K562 (cell line): ENCODE data around the gene PLEKHA1. TPM values are rescaled to one million over a fixed set of nuclear protein-coding genes. Genes with fewer than 3 reads are reported as not detected.

ENCODE experiments used
- ATAC-seq: fragments of 200-7000 bp; cut with Tn5 transposase; 3 replicates; pipeline ENCODE4 v1.9.1; 2020; ENCODE audit warnings: moderate library complexity
- BruUV-seq: library from RNA; stranded (reverse); fragments of 400-500 nt; replicated peaks from 2 replicates; lab custom pipeline; 2021; lab: Mats Ljungman, UMichigan
- CTCF ChIA-PET: fragments of 300-600 bp; formaldehyde crosslinking; extraction: SDS; loops from one replicate; lab custom pipeline; 2021; ENCODE audit warnings: low intra/inter-chr PET ratio; lab: Yijun Ruan, JAX
- POLR2A ChIA-PET: fragments of 300-600, 350-650 bp; sonication (Branson Sonifier 250); formaldehyde crosslinking; extraction: SDS; loops from one replicate; lab custom pipeline; 2021; ENCODE audit warnings: antibody characterized with exemption, inconsistent platforms; lab: Yijun Ruan, JAX
- DNase-seq, 4 experiments: peaks; one replicate each; pipeline versions ENCODE4 v3.0.0 to v3.0.0-alpha.2; 2011 to 2018; ENCODE audit warnings: low spot score in 3 of 4, mixed read lengths in 3 of 4; ENCODE audit errors: extremely low read depth in 1 of 4
- FAIRE-seq: peaks from 2 replicates; lab custom pipeline; 2011; peaks lifted over from hg19 to GRCh38; lab: Jason Lieb, UNC
- H2AFZ ChIP-seq: 2 replicates; pipeline ENCODE4 v1.6.0; 2011; ENCODE audit warnings: low read depth, low read length, control low read depth, inconsistent platforms
- H3K27ac ChIP-seq: fragments of 200-600 bp; 3 replicates; pipeline ENCODE4 v1.8.0; 2011; ENCODE audit warnings: low read depth, mild to moderate bottlenecking, control low read depth, inconsistent platforms, low read length, moderate library complexity, mixed read lengths; ENCODE audit errors: extremely low read depth
- H3K27me3 ChIP-seq, 2 experiments: fragments of 300-600 bp in 1 of 2; 2 replicates in 1 of 2; 3 replicates in 1 of 2; pipeline versions ENCODE4 v1.6.0 to v1.8.0; 2011; ENCODE audit warnings: inconsistent platforms in 2 of 2, low read length in 2 of 2, mild to moderate bottlenecking in 1 of 2, mixed read lengths in 1 of 2, moderate library complexity in 1 of 2; ENCODE audit not compliant: control insufficient read depth in 2 of 2, insufficient read depth in 2 of 2
- H3K36me3 ChIP-seq: fragments of 300-600 bp; 3 replicates; pipeline ENCODE4 v1.8.0; 2011; ENCODE audit warnings: mild to moderate bottlenecking, low read length, inconsistent platforms; ENCODE audit not compliant: control insufficient read depth, insufficient read depth
- H3K4me1 ChIP-seq, 2 experiments: fragments of 200-600 bp in 1 of 2; replicated peaks in 1 of 2; 2 replicates in 1 of 2; 3 replicates in 1 of 2; pipeline versions ENCODE4 v1.5.1 to v1.8.0; 2011; ENCODE audit warnings: inconsistent platforms in 2 of 2, low read length in 2 of 2, mild to moderate bottlenecking in 1 of 2, mixed read lengths in 1 of 2, moderate library complexity in 1 of 2; ENCODE audit not compliant: control insufficient read depth in 2 of 2, insufficient read depth in 2 of 2
- H3K4me2 ChIP-seq: 2 replicates; pipeline ENCODE4 v1.6.1; 2011; ENCODE audit warnings: low read length, control low read depth, inconsistent platforms, mixed read lengths; ENCODE audit not compliant: insufficient read depth
- H3K4me3 ChIP-seq: fragments of 200-600 bp; sonication (generic), shearing (Covaris generic); 2 replicates; pipeline ENCODE4 v1.5.1; 2016; ENCODE audit warnings: control low read depth, inconsistent platforms
- H3K79me2 ChIP-seq: fragments of 200-600 bp; 3 replicates; pipeline ENCODE4 v1.8.0; 2011; ENCODE audit warnings: low read length, inconsistent platforms; ENCODE audit not compliant: control insufficient read depth, insufficient read depth
- H3K9ac ChIP-seq, 2 experiments: 2 replicates each; pipeline versions ENCODE4 v1.6.0 to v1.6.1; 2011; ENCODE audit warnings: low read depth in 2 of 2, low read length in 2 of 2, control low read depth in 1 of 2, inconsistent platforms in 1 of 2, mild to moderate bottlenecking in 1 of 2, mixed read lengths in 1 of 2; ENCODE audit not compliant: insufficient read depth in 1 of 2
- H3K9me1 ChIP-seq: one replicate; pipeline ENCODE4 v1.6.0; 2011; ENCODE audit warnings: inconsistent platforms, mild to moderate bottlenecking, low read length, moderate library complexity; ENCODE audit not compliant: control insufficient read depth, insufficient read depth
- H3K9me3 ChIP-seq: replicated peaks from 2 replicates; pipeline ENCODE4 v1.5.1; 2011; ENCODE audit warnings: low read depth, low read length, inconsistent platforms; ENCODE audit not compliant: control insufficient read depth, insufficient read depth
- H4K20me1 ChIP-seq: replicated peaks from 2 replicates; pipeline ENCODE4 v1.6.1; 2011; ENCODE audit warnings: low read length, inconsistent platforms, mixed read lengths; ENCODE audit not compliant: control insufficient read depth, insufficient read depth
- ATF7 ChIP-seq: fragments of 450-650 bp; IDR thresholded peaks from 2 replicates; pipeline ENCODE4 v1.7.1; 2014; ENCODE audit warnings: mild to moderate bottlenecking, moderate library complexity
- BCLAF1 ChIP-seq, 2 experiments: fragments of 450-650 bp in 1 of 2; IDR thresholded peaks; 2 replicates each; pipeline ENCODE4 v1.6.1; 2011 to 2017; ENCODE audit warnings: low read depth in 2 of 2, antibody characterized with exemption in 1 of 2, borderline replicate concordance in 1 of 2, low read length in 1 of 2, mild to moderate bottlenecking in 1 of 2, mixed read lengths in 1 of 2; ENCODE audit not compliant: control insufficient read depth in 1 of 2
- YBX1 ChIP-seq: fragments of 450-650 bp; IDR thresholded peaks from 2 replicates; pipeline ENCODE4 v1.7.1; 2016; ENCODE audit warnings: mild to moderate bottlenecking
- ZNF318 ChIP-seq, 2 experiments: fragments of 450-650 bp; IDR thresholded peaks; 2 replicates each; pipeline ENCODE4 v1.6.1; 2016; ENCODE audit warnings: mild to moderate bottlenecking in 2 of 2, borderline replicate concordance in 1 of 2, low read depth in 1 of 2, moderate library complexity in 1 of 2
- WGBS: fragments of 100-300 bp; shearing (Covaris generic); methylation state at CpG from one replicate; pipeline ENCODE4 v1.1.6; 2016; ENCODE audit warnings: low coverage, mixed read lengths; ENCODE audit not compliant: insufficient coverage; ENCODE audit errors: missing lambda C conversion rate; 5-methylcytosine and 5-hydroxymethylcytosine counted together
- in situ Hi-C: fragments of 300-500 bp; cut with MboI; formaldehyde crosslinking; loops from 4 replicates; pipeline ENCODE4 v1.15.0; 2018; ENCODE audit warnings: inconsistent platforms, mixed read lengths
- intact Hi-C: fragments of 100-400 bp; cut with micrococcal nuclease; formaldehyde crosslinking; loops from 2 replicates; pipeline ENCODE4 v1.14.2; 2022
- polyA plus RNA-seq, 8 experiments: library from polyadenylated mRNA; depleted of rRNA in 4 of 8; stranded (reverse) in 5 of 8; unstranded in 3 of 8; fragments of >200 nt; fragmentation: Nextera tagmentation in 2 of 8; fragmentation: Illumina TruSeq in 1 of 8; extraction: Ambion mirVana in 2 of 8; extraction: Trizol in 1 of 8; gene quantifications; 2 replicates each; pipeline versions ENCODE4 v1.2.1 to v1.2.3, GENCODE V29; 2011 to 2014; ENCODE audit warnings: inconsistent platforms in 1 of 8, missing spikeins in 1 of 8
- total RNA-seq, 7 experiments: library from RNA; depleted of rRNA in 6 of 7; stranded (reverse); fragments of >200 nt in 6 of 7; fragmentation: Illumina TruSeq in 2 of 7; extraction: Trizol in 2 of 7; gene quantifications; 2 replicates each; pipeline versions ENCODE4 v1.2.1 to v1.2.3, GENCODE V29; 2011 to 2021; ENCODE audit warnings: low replicate concordance in 1 of 7

Gene PLEKHA1
- total and polyA plus RNA-seq, 9 of the 15 experiments (the other 6 are each of a cell fraction or from before 2014, with no cell fraction given), result 0.05 to 4.7 (median 1.0) TPM

- Histone ChIP-seq H3K4me3 (no peak overlapping the region), H3K27ac (no peak overlapping the region), H2AFZ (no peak overlapping the region), H3K36me3 (no peaks in the 10 kb centered on the region), H3K9ac (no peak overlapping the region)
- intact Hi-C loops, result no loop called here
- POLR2A ChIA-PET, result interaction anchor here (0.6 kb wide), 1 partner anchor 45 kb away, joined by 5 read pairs; no protein-coding TSS in a partner anchor
- 2% methylated on average over 5 of the region's 5 CpGs for WGBS
- no peak for DNase-seq
- TF ChIP-seq YBX1 (no peak), ATF7 (no peak), ZNF318 (IDR thresholded peaks at IDR 0.05; ENCODE audit: borderline replicate concordance in 1 of 2, low read depth in 1 of 2) (no peak), BCLAF1 (IDR thresholded peaks at IDR 0.05; ENCODE audit: borderline replicate concordance in 1 of 2, control insufficient read depth in 1 of 2, low read depth in 2 of 2, low read length in 1 of 2) (no peak)
- TF ChIP-seq, all 486 proteins: peak for 0
- FAIRE-seq (no peak), ATAC-seq (no peak)
- in situ Hi-C loops, result no loop called here
- Histone ChIP-seq H4K20me1 (no peaks in the 10 kb centered on the region), H3K27me3 (no peaks in the 10 kb centered on the region), H3K9me3 (no peaks in the 10 kb centered on the region), H3K4me1 (no peaks in the 10 kb centered on the region), H3K9me1 (no peaks in the 10 kb centered on the region), H3K4me2 (no peak overlapping the region), H3K79me2 (no peaks in the 10 kb centered on the region)
- no TSS peak for BruUV-seq
- CTCF ChIA-PET, result no interaction called here
Observed at GRCh38 chr10:122422266-122422989, 47.9 kb downstream of the PLEKHA1 start.
